Measurements from ENCODE around the gene CBFA2T3.

The CBFA2T3 gene

DNA sequence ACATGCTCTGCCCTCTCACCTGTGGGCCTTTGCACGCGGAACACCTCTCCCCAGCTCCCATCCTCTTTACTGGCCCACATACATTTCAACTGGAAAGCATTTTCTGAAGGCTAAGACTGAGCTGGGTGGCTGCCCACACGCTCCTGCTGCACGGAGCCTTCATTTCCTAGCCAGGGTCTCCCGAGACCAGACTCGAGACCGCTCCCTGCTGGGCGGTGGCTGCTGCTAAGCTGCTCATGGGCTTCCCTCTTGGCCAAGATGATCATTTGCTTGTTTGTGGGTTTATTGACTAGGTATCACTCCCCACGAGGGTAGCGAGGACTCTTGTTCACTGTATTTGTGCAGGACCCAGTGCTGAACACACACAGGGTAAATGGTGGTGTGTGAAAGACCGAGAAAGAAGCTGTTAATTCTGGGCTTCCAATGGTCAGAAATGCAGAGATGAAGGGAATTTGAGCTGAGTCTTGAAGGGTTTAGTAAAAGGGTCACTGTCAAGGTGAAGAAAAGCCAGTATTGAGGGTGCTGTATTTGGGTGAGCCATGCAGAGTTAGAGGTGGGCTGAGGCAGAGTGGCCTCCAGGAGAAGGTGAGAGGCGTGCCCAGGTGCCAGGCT is 119.2 kb downstream of the CBFA2T3 start:
- peak; percentile 72 for DNase-seq (ENCODE audit: low spot score)

DNA sequence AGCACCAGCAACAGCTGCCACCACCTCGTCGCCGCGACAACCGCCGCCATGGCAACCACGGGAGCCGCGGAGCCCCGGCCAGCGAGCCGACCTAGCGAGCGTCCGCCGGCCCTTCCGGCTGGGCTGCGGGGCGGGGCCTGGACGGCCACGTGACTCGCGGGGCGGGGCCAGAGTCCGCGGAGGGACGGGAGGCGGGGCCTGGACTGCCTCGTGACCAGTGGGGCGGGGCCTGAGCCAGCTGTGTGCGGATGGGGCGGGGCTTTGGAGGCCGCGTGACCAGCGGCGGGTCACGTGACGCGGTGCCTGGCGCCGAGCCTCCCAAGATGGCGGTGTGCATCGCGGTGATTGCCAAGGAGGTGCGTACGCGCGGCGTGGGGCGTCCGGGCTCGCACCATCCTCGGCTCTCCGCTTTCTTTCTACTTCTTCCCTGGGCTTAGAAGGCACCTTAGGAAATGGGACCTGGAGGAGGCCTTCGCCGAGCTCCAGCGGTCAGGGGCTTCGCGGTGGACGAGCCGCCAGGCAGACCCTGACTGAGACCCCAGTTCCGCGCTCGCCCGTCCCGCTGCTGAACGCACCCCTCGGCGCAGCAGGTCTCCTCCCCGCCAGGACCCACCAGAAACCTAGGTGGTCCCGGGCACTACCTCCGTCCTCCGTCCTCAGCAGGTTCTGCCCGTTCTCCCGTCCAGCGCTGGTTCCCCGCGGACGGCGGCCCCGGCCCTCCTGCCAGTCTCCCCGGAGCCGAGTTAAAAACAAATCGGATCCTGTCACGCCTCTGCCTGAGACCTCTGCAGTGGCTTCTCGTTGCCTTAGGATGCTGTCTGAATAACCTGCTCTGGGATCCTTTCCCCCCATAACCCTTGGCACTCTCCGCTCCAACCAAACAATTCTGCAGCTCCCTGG is 119.9 kb downstream of the CBFA2T3 start, which contains the start of the genes GALNS and TRAPPC2L:
GALNS (minus strand) TSS at position 120 of the 900 bp plus-strand sequence; CDS start at position 50, 70 bp downstream.
TRAPPC2L (plus strand) TSS at position 300 of the 900 bp plus-strand sequence; CDS start at position 324, 24 bp downstream.
- peak; percentile 99 for DNase-seq (ENCODE audit: low spot score)

DNA sequence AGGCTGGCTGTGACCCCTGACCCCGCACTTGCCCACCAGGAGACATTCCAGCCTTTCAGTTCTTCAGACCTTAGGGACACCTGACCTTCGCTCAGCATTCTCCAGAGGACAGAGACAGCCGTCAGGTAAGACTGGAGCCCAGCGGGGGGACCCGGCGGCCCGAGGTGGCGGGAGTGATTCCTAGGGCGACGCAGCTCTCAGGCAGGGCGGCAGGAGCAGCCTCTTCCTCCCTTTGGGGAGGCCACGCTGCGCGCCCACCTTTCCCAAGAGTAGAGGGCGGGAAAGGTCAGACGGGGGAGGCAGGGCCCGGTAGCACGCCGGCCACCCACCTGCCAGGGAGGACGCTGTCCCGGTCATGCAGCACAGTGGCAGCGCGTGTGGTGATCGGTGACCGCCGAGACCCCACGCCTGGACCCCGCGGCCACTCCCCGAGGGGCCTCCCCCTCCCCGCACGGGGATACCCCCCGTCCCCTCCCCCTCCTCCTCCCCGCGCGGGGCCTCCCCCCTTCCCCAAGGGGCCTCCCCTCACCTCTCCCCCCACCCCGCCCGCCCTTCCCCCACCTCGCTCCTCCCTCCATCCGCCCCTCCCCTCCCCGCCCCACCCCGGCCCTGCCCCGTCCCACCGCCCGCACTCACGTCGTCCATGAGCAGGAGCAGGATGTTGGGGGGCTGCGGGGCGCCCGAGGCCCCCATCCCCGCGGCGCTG is 120.7 kb downstream of the CBFA2T3 start:
- DNase-seq (ENCODE audit: low spot score) = no peak

DNA sequence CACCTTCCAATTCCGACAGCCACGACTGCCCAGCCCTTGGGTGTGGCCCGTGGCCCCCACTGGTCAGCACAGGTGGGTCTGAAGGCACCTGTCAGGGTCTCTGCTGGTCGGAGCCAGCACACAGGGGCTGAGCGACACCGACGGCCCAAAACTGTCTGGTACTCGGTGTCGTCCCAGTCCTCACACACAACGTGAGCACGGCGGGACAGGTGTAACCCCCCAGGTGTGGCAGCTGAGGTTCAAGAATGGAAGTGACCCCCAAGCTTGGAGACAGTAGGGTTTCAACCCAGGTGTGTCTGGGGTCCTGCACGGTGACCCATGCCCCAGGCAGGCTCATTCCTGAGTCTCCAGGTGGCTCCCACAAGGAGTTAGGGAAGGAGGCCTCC is 121.3 kb downstream of the CBFA2T3 start:
- no peak for DNase-seq (ENCODE audit: low spot score)

GRCh38 chr16:88855176-88855575 is 121.8 kb downstream of the CBFA2T3 start:
- no peak for DNase-seq (ENCODE audit: low spot score)

DNA sequence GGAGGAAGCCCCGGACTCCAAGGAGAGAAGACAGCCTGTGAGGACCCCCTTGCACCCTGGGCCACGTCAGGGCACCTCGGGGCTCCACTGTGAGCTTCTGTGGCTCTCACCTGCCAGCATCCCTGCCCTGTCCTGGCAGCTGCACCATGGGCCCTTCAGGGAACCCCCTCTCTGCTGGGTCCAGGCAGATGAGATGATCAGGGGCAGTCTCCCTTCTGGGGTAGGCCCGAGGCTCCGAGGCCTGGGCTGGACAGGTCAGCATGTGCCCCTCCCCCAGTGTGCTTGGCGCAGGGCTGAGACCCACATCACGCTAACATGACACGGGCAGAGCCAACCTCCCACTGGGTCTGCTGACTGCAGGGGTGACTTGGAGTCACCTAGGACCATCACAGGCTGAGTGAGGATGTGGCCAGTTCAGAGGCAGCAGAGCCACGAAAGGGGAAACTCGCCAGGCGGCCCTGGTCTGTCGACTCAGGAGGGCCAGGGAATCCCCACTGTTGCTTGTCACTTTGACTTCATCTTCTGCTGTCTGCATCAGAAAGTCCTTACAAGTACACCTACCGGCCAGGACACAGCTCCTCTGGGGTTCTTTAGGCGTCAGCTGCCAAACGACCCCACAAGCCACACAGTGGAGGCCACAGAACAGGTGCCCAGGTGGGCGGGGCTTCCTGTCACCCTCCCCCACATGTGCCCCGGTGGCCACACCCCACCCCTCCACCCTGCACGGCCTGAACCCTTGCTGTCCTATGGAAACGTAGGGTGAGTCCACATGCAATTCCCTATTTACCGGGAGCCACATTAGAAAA is 122.5 kb downstream of the CBFA2T3 start:
- peak; percentile 14 for DNase-seq (ENCODE audit: low spot score)

DNA sequence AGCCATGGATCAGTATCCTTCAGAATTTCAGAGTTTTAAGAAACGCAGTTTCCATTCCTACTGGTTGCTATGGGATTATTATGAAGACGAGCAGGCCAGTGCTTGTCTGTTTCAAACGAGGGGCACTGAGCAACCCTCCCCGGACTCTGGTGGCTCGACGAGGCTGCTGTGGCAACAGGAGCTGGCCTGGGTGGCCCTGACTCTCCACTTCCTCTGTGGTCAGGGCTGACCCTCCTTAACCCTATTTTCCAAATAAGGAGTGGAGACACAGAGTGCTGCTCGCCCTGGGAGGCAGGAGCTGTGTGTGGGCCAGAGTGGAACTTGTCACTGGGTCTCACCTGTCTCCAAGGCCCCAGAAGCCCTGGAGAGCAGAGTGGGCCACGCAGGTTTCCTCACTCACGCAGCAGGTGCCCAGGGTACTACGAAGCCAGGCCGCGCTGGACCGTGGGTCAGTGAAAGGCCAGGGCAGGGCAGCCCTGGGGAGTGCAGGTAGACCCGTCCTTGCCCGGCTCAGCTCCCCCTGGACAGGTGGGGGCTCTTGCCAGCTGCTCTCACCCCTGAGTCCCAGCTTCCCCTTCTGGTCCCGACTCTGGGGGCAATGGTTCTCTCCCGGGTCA is 123.6 kb downstream of the CBFA2T3 start:
- DNase-seq (ENCODE audit: low spot score) = no peak

GRCh38 chr16:88851616-88852015 is 125.4 kb downstream of the CBFA2T3 start:
- DNase-seq (ENCODE audit: low spot score) = no peak

GRCh38 chr16:88850531-88851199 is 126.3 kb downstream of the CBFA2T3 start:
- DNase-seq (ENCODE audit: low spot score) = no peak

- DNase-seq (ENCODE audit: low spot score) = no peak
These were observed 128.4 kb downstream of the CBFA2T3 start for GRCh38 chr16:88848557-88848956.

- no peak for DNase-seq (ENCODE audit: low spot score)
These were observed 129.4 kb downstream of the CBFA2T3 start for GRCh38 chr16:88847654-88848053.

DNA sequence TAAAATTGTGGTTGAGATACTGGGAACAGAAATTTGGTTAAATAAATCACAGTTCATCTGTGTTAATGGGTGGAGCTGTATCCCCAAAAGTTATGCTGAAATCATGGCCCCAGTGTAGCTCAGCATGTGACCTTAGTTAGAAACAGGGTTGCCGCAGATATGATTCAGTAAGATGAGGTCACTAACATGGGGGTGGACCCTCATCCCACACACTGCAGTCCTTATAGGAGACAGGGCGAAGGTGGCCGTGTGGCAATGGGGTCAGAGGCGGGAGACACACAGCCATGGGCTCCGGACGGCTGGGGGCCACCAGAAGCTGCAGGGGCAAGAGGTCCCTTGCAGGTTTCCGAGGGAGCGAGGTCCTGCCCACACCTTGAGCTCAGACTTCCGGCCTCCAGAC is 130.9 kb downstream of the CBFA2T3 start:
- no peak for DNase-seq (ENCODE audit: low spot score)

DNA sequence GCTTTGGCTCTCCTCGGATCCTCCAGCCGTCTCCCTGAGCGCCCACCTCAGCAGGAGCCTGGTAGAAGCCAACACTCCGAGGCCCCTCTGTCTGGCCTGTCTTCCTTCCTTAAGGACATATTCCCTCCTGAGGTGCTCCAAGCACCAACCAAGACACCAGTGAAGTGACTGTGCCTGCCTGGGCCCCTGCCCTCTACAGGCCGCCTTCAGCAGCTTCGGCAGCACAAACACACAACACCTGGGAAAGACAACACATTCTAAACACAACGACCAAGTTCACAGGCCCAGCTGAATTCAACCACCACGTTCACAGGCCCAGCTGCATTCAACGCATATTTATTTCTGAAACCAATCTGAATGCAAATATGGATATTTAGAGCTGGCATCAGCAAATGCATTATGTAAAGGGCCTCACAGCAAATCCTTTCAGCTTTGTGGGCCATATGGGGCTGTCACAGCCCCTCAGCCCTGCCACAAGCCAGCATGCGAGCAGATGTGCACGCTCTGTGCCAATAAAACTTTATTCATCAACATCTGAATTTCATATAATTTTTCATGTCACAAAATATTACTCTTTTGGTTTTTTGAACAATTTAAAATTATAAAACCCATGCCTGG is 132.5 kb downstream of the CBFA2T3 start:
- no peak for DNase-seq (ENCODE audit: low spot score)

- no peak for DNase-seq (ENCODE audit: low spot score)
These were observed 133.8 kb downstream of the CBFA2T3 start for GRCh38 chr16:88843256-88843655.

- no peak for DNase-seq (ENCODE audit: low spot score)
These were observed 134.2 kb downstream of the CBFA2T3 start for GRCh38 chr16:88842806-88843205.

DNA sequence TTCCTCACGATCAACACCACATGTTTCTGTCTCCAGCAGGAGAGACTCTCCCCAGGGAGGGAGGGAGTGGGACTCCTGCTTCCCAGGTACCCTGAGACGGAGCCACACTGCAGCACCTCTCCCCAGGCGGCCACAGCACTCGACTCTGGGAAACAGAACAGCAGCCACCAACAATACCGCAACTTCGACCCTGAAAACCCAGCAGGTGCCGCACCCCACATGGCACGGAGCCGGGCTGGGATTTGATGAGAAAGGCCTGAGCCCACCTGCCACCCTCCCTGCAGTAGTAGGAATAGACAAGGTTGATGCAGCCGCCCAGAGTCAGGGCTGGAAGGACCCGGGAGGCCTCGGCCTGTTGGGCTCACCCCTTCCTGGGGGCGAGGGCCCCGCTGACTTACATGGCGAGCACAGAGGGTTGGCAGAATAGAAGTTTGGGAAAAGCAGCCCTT is 134.7 kb downstream of the CBFA2T3 start:
- no peak for DNase-seq (ENCODE audit: low spot score)

- no peak for DNase-seq (ENCODE audit: low spot score)
These were observed 135.3 kb downstream of the CBFA2T3 start for GRCh38 chr16:88841521-88842307.

GRCh38 chr16:88840600-88841215 is 136.3 kb downstream of the CBFA2T3 start:
- no peak for DNase-seq (ENCODE audit: low spot score)

Data from hematopoietic multipotent progenitor cell treated with erythropoietin and hydrocortisone succinate and interleukin-3 and kit ligand, for 17 days (in vitro differentiated cells).